HG02852 (cell line): ENCODE measurements around the gene ADAMTS5.

Experiments
- ATAC-seq: cut with Tn5 transposase; IDR thresholded peaks from one replicate; pipeline ENCODE4 v1.9.1; 2021; ENCODE audit warnings: mild to moderate bottlenecking, moderate library complexity; ENCODE audit not compliant: unreplicated experiment

ADAMTS5 gene

DNA sequence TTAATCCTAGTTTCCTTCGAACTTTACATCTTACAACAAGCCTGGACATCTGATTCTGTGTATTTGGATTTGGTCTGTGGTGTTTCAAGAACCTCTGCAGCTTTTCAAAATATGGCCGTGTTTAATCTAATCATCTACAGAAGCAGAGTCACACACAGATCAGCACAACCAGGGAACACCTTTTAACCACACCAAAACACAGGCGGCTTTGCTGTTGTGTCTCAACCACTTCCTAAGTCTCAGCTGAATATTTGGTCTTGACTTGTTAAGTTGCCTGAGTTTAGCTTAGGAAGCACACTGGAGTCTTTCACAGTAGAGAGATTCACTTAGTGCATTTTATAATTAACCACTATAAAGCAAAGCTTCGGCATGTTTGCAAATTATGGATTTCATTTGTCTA is 17.1 kb downstream of the ADAMTS5 start:
- no peak for ATAC-seq

DNA sequence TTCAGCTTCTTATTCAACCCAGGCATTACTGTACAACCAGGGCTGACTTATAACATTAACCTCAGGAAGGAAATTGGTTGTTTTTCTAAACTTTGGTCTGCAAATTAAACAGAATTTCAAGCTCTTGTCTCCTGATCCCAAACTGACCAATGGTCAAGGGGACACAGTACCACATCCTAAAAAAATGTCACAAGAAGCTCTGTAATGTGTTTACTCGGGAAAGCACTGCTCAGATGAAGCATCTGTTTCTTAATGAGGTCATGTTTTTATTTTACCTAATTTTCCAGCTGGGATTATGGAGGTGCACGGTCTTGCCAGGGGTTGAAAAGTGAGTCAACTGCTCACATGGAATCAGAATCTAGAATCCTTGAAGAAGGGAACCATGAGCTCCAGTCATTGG is 18.7 kb downstream of the ADAMTS5 start:
- no peak for ATAC-seq

DNA sequence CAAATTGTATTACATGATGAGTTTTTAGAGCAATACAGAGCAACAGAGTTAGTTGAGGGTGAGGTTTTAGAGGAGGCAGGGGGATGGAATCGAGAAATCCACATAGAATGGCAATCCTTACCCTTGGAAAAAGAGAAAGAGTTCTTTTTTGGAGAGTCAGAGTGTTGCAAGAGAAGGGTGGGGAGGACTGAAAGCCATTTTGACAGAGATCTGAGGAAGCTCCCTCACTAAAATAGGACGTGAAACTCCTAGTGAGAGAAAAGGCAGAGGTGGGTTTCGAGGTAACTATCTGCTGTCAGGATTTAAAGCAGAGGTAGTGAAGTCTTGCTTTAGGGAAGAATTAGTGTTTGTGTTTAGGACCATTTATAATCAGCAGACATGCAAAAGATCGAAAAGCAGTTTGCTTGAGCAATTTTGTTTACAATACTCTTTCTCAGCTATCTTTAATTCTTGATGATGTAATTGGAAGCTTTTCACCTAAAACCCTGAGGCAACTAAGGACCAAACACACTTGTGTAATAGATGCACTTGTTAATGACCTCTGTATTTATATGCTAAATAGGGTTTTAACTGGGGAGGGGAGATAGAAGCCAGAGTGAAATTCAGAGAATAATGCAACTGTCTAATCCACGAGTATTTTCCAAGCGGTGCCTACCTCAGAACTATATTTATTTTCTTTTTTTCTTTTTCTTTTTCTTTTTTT is 20.0 kb downstream of the ADAMTS5 start:
- no peak for ATAC-seq

DNA sequence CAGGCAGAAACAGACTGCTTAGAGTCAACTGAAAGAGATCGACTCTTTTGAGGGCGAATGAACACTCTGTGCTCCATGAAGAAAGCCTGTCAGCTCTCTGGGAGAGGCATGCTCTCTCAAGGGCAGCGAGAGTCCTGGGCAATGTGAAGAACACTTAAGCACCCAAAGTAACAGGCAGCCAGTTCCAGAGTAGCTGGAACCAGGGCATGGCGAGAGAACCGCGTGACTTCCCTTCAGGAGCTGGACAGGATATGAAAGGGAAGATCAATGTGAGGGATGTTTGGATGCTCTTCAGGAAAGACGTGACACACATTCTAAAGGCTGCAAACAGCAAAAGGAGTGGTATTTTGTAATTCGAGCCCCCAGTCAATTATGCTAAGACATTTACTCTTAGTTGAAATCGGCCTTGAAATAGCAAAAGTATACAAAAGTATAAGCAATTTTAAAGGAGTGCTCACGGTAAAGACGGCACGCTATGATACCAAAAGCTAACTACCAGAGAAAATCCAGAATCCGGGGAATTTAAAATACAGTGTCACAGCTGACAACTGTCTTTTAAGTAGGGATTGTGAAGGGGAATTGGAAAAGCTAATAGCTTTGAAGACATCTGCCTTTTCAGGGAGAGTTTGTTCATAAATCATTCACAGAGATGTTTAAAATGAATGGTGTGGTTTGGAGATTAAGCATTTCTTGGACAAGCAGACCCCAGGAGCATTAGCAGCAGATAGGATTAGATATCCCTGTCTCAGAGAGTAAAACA is 20.8 kb downstream of the ADAMTS5 start:
- no peak for ATAC-seq

DNA sequence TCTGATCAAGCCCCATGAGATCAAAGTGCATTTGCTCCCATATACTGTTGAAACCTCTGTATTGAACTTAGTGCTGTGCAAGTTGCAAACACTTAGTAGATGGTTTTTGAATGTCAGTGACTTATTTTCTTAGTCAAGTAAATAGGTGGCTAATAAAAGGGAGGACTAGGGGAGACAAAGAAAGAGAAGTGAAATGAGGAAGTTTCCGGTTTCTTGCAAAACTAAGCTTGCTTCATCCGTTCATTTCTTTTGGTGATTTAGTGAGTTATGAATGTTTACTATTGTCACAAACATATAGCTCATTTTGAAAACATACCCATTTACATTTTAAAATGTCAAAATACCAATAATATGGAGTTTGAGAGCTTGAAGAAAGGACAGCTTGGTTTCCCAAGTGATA is 23.0 kb downstream of the ADAMTS5 start:
- ATAC-seq = no peak

DNA sequence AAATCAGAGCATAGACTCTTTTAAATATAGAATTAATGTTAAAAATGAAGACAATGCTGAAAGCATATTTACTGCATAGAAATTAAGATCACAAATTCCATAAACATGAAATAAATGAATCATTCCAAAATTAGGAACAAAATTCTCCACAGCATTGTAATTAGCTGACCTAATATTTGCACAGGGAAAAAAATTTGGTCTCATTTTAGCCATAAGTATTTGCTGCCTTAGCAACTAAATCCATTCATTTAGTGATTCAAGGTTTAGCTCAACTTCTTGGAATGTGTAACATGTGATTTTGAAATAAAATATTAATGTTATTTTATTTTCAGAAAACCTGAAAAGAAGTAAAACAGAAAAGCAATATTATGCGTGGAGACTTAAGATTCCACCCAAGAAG is 25.5 kb downstream of the ADAMTS5 start:
- no peak for ATAC-seq

DNA sequence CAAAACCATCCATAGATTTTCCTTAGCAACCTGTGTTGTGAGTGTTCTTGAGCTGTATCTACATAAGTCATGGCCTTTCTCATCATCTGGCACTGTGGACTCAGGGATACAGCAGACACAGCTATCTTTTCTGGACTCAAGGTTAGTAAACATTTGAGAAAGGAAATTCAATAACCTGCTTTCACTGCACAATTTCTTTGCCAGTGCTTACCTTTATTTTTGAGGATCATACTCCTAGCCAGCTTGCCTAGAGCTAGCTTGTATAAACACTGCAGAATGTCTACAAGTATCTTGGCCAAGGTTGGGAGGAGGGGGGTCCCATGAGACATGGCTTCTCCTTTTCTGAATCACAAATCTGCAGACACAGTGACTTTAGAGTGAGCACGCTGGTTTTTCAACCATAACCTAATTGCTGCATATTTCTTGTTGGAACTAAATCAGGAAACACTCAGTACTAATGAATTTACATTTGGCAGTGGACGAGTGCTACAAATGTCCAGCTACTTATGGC is 27.2 kb downstream of the ADAMTS5 start:
- no peak for ATAC-seq

DNA sequence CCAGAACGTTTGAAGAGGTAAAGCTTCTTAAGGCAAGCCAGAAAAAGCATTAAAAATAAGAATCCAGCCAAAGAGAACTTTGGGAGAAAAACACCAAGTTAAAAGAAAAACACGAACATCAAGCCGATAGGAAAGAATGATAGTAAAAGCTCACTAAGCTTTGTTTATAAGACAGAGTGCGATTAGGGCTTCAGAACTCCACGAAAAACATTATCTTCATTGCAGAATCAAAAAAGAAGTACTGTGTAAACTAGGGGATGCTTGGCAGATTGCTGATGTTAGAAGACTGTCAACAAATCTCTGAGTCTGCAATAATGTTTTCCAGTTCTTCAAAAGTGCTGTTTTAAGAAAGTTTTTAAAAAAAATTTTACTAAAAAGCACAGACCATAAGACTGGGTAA is 30.2 kb downstream of the ADAMTS5 start:
- no peak for ATAC-seq

DNA sequence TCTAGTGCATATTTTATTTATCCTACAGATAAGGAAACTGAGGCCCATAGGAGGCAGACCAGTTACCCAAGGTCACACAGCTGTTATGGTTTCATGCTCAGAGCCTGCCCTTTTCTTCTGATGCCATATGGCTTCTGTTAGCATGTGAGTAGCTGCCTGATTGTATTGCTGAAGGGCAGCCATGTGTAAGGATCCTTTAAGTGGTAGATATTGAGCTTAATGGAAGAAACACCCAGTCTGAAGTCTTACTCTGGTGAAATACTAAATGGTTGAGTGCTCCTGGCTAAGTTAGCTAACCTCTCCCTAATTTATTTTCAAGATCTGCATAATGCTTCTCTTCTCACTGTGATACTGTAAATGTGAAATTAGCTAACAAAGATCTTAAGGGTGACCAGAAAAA is 30.9 kb downstream of the ADAMTS5 start:
- no peak for ATAC-seq

DNA sequence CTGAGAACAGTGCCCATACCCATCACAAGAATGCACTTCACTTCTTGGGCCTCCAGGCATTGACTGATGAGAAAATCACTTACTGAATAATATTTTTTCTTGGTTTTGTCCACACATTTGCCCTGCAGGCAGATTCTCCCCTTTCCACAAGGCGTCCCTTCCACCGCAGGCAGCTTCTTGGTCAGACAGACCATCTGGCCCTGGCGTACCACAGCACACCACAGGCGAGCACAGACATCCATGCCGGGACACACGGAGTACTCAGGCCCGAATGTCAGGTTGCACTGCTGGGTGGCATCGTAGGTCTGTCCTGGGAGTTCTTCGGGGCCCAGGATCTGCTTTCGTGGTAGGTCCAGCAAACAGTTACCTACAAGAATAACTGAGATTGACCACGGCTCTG is 32.5 kb downstream of the ADAMTS5 start:
- ATAC-seq = no peak

DNA sequence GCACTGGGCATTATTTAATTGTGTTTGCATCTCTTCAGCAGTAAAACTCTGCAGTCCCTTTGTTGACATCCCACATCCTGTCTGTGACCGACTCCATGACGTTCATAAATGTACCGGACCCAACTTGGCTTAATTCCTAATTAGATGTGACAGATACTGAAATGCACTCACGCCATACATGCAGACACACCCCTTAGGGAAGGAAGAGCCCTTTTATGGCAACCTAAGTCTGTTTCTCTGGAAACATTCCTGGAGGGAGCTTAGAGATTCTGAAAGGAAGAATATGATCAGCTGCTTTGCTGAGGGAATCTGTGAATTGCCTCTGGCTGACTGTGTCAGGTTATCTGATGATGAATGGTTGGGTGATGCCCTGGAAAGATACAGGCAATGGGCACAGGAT is 33.4 kb downstream of the ADAMTS5 start:
- no peak for ATAC-seq

DNA sequence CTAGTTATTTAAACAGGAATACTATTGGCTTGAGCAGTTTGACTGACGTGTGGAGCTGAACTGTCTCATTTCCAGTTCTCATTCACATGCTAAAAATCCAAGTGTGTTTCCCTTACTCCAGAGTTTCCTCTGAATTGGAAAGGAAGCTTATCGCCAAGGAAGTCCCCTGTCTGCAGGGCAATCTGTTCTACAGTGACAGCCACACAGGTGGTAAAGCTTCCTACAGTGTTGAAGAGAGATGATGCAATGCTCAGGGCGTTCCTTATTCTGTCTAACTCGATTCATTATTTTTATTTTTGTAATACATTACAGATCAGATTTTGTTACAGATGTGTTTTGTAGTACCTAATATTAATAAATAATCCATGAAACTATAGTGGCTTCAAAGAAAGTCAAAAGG is 41.3 kb downstream of the ADAMTS5 start:
- ATAC-seq = no peak

DNA sequence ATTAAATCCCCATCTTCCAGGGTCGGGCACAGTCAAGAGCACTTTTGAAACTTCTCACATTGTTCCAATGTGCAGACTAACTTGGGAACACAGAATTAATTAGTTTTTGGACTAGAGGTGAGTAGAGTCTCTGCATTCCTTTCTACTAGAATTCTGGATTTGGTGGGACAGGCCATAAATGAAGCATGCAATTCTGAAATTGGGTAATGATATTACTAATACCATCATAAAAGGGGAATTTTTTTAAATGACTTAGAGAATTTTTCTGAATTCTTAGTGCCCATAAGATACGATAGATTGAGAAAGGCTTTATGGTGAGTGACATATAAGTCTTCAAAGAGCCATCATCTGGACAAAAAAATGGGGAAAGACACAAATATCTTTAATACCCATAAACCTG is 41.8 kb downstream of the ADAMTS5 start:
- ATAC-seq = no peak

DNA sequence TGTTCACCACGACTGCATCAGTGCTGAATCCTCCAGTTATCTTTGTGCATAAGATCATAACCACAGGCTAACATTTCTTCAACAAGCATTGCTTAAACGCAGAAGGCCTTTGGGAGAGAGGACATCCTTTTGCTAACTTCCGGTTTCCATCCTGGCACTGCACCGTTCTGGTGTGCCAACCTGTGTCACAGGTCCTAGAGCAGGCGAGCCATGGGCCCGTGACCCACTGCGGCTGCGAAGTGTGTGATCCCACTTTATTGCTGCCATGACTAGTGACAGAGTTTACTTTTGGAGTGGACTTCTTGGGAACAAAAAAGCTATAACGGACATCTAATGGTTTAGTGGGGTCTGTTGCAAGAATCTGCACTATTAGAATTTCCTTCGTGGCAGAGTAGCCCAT is 42.9 kb downstream of the ADAMTS5 start:
- ATAC-seq = no peak

DNA sequence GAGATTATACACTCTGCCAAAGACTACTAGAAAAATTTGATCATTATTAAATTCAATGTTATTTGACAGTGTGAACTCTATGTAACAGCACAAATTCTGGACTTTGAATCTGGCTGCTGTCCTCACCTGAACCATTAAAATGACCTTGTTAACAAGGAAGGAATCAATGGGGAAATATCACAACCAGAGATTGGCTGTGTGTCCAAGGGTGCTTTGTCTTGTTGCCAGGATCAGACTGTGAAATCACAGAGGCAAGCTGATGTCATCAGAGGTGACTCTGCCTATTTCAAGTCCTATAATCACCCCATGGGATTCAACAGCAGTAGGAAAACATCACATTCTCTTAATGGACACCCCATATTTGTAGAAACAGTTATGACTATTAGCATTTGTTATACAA is 46.8 kb downstream of the ADAMTS5 start:
- ATAC-seq = no peak

DNA sequence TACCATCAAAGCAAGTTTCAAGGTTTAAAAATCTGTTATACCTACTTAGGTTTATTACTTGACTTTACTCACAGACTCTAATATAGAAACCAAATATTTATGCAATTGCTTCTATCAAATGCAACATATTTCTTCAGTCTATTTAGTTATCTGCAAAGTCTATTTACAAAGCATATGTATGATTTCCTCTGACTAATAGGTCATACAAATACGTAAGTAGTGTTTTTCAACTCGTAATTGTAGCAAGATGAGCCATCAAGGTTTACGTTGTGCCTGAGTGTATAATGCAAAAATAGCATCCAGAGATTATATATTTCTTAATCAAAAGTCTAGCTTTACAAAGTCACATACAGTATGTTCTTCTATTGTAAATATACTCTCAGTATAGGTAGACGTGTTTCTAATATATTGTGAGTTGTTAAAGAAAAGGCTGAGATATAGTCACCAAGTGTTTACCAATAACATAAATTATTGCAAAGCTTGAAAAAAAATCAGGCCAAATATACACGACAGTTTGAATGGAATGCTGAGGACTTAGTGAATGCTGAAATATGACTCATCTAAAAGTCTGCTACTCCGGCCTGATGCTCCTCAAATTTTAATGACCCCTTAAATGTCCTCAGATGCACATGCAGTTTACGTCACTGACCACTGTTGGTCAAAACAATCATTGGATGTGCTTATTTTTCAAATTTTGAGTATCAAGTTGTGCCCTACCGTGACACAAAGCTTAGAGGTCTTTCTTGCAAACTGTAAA is 48.4 kb downstream of the ADAMTS5 start:
- no peak for ATAC-seq

DNA sequence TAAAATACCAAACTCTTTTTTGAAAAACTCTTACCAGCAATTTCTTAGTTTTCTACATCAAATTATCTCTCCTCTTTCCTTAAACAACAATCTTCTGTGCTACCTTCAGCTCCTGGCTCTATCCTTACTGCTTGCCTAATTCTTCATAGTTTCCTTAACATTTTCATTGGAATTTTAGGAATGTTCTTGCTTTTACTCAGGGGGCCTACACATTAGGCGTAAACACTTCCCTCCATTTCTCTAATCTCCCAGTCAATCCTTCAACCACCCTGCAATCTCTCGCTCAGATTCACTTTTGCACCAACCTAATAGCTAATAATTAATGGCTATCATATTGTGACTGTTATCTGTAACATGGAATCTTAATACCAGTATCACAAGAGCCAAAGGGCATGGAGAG is 50.1 kb downstream of the ADAMTS5 start:
- no peak for ATAC-seq

DNA sequence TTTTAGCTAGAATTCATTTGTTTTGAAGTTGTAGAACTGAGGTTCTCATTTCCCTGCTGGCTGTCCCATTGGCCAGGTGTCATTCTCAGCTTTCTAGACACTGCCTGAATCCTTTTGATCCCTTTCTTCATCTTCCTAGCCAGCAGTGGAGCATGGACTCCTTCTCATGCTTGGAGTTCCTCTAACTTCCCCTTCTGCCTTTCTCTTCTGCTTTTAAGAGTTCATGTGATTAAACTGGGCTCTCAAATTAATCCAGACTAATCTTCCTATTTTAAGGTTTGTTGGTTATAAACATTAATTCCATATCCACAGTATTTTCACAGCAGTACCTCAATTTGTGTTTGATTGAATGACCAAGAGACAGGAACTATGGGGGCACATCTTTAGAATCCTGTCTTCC is 52.3 kb downstream of the ADAMTS5 start:
- ATAC-seq = no peak

DNA sequence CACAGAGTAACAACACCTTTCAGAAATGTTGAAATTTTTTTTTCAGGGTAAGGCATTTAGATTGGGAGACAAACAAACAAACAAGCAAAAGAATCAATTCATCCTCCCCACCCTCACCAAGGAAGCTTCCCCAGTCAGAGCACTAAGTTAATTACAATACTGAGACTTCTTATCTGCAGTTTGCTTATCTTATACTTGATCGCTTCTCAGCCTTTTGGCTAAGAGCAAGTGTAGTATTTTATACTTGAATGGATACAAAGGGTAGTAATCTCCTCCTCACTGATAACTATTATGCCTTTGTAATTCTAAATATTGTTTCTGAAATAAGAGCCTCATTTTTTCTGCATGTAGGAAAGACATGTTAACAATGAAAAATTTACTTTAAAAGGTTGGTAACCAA is 54.4 kb downstream of the ADAMTS5 start:
- no peak for ATAC-seq

DNA sequence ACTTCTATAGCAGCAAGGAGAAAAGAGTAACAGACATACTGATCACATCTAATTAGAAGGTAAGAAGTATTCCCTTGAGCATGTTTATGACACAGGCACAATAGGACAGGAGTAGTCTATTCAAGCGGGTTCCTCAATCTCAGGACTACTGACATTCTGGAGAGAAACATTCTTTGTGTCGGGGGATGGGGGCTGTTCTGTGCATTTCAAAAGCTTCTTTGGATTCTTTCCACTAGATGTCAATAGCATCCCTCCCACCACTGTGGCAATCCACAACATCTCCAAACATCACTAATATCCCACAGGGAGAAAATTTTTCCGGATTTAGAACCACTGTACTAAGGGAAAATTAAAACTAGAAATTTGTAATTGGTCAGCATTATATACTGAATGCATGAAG is 56.9 kb downstream of the ADAMTS5 start:
- ATAC-seq = no peak

DNA sequence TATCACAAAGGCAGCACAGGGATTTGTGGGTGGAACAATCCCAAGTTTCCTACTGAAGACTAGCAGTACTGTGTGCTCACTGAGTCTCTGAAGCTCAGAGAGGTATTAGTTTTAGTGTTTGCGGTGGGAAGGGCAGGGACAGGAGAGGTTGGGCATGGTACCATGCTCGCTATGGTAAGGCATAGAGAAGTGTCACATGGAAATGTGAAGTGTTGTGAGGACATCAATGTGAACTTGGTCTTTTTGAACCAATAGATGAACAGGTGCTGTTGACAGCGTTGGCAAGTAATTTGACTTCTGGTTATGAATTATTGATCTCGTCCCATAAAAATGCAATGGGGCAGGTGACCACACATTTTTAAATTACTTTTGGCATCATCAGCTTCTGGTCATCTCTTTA is 65.9 kb downstream of the ADAMTS5 start:
- no peak for ATAC-seq

DNA sequence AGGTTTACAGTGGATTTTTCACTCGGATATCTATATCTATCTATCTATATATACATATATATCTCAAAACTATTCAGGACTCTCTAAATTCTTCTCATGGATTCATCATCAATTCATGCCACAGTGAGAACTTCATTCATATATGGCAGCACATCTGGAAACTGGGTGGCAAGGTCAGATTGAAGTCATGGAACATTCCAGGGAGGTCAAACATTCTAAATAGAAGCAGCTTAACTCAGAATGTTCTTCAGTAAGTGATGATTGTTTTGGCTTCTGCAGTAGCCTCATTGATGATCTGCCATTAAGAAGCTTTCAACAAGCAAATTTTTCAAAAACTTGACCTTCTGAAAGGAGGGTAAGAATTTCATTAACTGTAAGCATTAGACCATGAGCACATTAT is 74.7 kb downstream of the ADAMTS5 start:
- no peak for ATAC-seq
